SKM-1 (cell line): ENCODE measurements around the gene NEDD4.
"Not testable (repeated sequence)": the region's sequence is repeated elsewhere in the genome, so short reads cannot be mapped to it uniquely, and the experiment has no call there.

Experiments
- DNase-seq: peaks from one replicate; lab custom pipeline; 2025; ENCODE audit not compliant: unreplicated experiment; lab: John Stamatoyannopoulos, UW

Gene NEDD4

DNA sequence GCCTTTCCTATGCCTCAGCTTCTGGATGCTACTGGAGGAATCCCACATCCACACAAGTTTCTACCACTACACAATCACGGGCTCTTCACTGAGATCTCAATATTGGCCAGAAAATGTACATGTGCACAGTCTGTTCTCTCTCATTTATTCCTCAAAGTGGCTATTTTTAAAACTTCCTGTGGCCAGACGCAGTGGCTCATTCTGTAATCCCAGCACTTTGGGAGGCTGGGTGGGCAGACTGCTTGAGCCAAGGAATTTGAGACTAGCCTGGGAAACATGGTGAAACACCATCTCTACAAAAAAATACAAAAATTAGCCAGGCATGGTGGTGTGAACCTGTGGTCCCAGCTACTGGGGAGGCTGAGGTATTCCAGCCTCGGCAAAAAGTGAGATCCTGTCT lies 159.1 kb downstream of the NEDD4 start:
- no peak for DNase-seq

- no peak for DNase-seq
These were observed 163.6 kb downstream of the NEDD4 start for GRCh38 chr15:55829826-55830225.

DNA sequence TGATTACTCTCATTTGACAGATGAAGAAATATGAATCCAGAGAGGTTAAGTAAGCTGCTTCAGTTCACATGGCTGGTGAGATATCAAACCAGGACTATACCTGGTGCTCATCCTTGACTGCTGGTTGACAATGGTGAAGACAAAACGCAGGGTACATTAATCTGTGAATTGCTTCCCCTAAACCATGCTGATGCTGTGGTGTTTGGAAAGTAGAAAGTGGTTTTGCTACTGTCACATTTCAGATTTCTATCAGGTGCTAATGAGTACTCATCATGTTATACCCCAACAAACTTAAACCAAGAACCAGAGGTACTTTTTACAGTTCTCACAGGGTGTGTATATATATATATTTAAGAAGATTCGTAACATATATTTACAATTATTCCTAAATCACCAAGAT lies 165.5 kb downstream of the NEDD4 start:
- DNase-seq: no peak

DNA sequence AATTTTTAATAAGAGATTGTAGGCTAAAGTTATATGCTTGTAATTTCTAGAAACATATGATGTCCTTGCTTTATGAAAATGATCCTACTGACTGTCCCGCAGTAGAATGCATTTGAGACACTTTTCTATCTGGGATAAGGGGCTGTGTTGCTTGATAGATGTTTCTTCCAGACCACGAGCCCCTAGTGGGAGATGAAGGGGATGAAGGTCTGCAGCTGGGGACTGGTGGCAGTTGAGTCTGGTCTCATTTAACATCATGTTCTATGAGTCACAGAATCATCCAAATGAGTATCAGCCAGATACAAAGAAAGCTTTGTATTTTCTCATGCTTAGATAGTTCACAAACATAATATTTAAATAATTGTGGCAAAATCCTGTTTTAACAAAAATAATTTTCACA lies 166.2 kb downstream of the NEDD4 start:
- DNase-seq: no peak

- DNase-seq: no peak
These were observed 168.4 kb downstream of the NEDD4 start for GRCh38 chr15:55824857-55825613.

- DNase-seq: no peak
These were observed 169.6 kb downstream of the NEDD4 start for GRCh38 chr15:55823699-55824340.

- DNase-seq: no peak
These were observed 170.2 kb downstream of the NEDD4 start for GRCh38 chr15:55823191-55823670.

GRCh38 chr15:55821740-55822139 lies 171.7 kb downstream of the NEDD4 start:
- not testable (repeated sequence) for DNase-seq

DNA sequence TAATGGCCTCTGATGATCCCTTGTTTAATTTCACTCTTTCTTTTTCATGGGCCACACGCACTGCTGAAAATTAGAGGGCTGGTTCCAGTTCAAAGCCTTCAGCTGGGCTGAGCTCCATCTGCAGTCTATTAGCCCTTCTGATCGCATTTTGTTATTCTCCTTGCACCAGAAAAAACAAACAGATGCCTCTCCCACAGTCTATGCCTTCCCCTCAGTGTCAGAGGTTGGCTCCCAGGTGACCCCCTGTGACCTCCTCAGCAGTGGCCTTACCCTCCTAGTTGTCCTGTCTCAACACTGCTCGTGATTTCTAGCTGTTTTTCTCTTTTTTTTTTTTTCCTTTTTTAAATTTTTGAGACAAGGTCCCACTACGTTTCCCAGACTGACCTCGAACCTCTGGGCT lies 173.4 kb downstream of the NEDD4 start:
- no peak for DNase-seq

DNA sequence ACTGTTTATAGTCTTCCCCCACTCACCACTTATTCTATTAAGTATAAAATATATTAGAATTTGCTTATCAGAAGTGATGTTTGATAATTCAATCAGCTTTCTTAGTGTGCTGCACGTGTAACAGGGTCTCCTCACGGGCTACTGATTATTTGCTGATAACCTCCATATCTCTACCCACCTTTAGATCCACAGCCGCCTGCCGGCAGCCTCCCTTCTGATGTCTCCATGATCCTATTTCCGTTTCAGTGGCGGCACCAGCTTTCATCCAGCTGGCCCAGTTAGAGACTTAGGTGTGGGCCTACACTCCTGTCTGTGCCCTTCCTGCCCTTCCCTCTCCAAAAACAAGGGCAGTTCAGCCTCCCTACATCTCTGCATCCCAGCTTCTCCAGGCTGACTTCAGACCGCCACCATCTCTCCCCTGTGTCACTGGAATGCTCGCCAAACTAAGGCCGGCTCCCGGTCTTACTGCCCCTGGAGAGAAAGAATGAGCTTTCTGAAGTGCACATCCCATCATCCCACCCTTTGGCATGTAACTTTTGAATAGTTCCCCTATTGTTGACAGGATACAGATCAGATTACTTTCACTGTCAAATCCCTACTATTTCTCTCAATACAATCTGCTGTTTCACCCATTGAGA lies 173.9 kb downstream of the NEDD4 start:
- DNase-seq: no peak

DNA sequence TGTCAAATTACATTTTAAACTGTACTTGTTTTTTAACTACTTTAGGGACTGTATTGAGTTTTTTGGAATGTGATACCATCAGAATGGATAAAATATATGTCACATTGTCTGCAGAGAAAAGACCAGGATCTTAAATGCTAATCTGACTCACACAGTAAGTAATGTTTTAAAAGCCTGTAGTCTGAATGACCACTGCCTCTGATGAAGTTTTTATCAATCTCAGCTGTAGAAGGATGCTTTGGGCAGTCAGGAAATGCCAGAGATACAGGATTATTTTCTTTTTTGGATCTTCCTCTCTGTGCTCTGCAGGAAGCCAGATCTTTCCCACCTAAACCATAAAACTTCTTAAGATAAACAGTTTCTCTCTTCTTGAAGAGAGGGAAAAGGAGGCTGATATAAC lies 177.4 kb downstream of the NEDD4 start:
- DNase-seq: no peak

DNA sequence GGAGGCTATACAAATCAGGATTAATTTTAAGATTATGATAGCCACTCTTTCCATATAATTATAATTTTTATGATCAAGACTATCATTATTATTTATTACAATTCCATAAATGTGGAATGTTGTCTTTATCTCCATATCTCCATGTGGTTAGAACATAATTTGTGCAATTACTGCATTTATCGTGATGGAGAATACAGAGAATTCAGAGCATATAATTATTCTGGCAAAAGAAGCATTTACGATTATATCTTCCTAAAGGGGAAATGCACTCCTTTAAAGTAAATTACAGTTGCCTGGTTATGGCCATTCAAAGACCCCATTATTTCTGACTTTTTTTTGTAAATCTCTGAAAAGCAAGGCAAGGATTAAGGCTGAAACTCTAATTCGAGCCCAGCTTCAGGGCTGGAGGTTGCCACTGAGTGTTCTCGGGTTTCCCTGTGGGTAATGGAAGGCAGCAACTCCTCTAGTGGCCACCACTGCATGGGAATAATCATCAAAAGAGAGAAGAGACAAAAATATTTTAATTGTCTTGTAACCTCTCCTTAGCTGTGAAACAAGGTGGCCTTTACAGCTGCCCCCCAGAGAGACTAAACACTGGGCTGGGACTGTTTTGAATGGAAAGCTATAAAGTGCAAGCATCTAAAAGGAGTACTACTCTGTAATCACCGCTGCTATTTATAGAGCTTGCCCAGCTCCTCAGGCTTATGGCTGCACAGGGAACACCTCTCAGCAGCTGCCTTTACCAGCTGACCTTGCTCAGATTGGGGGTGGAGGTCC lies 190.6 kb downstream of the NEDD4 start:
- no peak for DNase-seq

GRCh38 chr15:55800216-55800615 lies 193.2 kb downstream of the NEDD4 start:
- no peak for DNase-seq

DNA sequence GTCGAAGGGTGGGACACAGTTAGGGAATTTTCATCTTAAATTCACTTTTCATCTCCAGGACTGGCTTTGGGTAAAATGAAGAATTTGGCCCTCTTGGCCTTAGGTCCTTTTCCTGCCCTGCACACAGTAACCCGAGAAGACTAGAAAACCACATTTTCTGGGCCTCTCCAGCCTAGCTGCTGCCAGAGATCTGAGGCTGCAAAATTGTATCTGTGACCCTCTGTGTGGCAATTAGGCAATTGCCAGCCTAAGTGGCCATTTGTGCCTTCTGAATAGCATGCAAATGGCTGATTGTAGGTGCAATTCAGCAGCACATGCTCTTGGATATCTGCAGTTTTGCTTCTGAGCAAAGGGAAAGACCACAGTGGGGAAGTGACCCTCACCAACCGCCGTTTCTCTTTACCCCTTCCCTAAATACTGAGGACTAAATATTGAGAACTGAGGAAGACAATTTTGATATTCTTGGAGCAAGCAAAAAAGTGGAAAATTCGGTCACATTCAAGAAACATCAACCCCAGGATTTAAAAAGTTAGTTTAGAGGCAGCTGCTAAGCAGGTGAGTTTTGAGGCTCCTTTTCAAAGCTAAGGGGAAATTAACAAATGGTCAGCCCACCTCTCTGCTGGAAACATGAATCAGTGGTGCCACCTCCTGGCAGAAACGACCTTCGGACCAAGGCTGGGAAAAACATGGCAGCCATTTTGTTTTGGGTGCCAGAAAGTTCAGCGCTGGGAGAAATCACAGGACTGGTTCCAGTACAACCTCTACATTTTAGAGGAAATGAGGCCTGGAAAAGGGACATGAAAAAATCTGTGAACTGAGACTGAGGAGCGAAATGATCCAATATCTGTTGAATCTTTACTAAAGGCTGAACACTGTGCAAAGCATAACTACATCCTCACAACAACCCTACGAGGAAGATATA lies 193.9 kb downstream of the NEDD4 start:
- DNase-seq: peak; percentile 27

GRCh38 chr15:55796321-55796965 lies 197.0 kb downstream of the NEDD4 start:
- no peak for DNase-seq

GRCh38 chr15:55795031-55795430 lies 198.4 kb downstream of the NEDD4 start:
- DNase-seq: no peak

DNA sequence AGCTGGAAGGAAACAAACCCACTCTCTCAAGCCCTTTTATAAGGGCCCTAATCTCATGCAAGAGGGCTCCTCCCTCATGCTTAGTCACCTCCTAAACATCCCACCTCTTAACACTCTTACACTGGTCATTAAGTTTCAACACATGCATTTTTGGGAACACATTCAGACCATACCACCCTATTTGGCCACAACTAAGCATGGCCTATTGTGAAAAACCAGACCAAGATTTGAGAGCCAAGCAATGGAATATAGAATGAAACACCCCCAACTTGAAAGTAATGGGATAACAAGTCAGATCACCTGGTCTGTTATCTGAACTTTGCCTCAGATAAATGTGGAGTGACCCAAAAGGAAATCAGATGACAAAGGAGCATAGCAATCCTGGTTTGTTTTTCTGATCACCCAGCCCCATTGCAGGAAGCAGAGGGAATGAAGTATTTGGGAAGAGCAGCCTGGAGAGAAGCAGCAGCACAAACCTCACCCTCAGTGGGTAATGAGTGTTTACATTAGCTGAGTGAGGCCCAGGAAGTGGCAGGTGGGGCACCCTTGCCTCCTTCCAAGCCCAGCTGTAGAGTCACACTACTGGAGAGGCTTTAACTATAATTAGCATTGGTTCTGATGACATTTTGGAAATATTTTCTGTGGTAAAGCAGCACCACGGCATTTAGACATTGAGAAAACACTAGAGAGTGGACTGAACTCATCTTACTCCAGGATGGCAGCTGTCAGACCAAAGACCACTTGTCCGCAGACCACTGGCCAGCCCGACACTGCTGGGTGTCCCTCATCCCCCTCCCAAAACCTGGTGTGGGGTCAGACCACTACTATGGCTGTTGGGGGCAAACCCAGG lies 201.6 kb downstream of the NEDD4 start:
- no peak for DNase-seq

- no peak for DNase-seq
These were observed 204.2 kb downstream of the NEDD4 start for GRCh38 chr15:55789066-55789660.

DNA sequence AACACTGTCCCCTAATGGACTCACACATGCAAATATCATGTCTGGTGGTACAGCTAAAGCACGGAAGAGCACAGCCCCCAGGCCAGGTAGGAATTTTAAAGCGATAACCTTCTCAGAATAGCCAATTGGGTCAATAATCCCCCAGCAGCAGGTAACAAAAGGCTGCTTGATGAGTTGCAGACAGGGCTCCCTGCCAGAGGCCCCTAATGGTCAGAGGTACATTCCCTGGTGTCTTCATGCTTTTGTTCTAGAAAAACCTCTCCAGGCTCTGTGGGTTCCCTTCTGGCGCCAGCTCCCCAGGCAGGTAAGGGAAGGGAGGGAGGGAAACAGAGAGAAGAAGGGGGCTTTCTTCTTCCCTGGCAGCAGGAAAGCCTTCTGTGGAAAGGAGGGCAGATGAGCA lies 207.1 kb downstream of the NEDD4 start:
- no peak for DNase-seq
